ENCODE results near the gene SUPT6H. TPM values are rescaled to one million over a fixed set of nuclear protein-coding genes. Genes with fewer than 3 reads are reported as not detected.
A peak's percentile ranks its signal among the peaks of the same experiment; 100 is the strongest.

The SUPT6H gene
- 106 and 108 TPM in 2 replicates for total RNA-seq

DNA sequence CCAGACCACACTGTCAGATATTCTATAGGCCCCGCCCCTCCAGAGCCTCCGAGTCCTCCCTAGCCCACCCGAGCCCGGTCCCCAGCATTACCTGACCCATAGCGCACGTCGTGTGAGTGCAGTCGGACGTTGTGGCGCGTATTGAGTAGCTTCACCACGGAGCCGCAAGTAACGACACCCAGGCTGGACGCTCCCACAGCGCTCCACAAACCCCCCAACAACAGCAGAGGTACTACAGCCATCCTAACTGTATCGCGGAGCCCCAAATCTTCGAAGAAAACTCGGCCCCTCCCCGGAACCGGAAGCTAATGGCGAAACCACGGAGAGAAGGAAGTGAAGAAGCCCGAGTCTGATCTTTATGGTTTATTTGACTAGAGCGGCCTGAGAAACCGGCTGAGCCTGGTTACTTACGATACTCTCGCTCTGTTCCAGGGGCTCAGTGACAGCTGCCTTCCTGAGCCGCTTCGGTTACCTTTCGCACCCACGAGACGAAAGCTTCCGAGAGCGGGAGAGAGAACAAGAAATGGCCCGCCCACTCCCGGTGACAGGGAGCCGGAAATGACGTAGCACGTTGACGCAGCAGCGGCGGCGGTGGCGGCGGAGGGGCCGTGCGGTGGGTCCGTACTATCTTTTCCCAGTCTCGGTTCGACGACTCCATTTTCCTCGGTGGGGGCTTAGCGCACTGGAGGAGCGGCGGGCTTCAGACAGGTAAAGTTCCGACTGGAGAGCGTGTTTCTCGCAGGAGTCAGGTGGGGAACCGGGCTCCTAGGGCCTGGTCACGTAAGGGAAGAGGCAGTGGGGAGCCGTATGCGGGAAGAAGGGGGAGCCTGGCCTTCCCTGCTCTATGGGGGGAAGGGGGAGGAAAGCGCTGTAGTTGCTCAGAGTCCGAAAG lies at the start of gene SUPT6H, which contains the start of gene SDF2:
Gene SUPT6H (plus strand): TSS at position 571 of the 892 bp plus-strand sequence. CDS start 11,197 bp downstream, outside the sequence.
Gene SDF2 (minus strand): TSS at position 272 of the 892 bp plus-strand sequence. CDS start 30 bp downstream, at position 242.
- intact Hi-C loops (cut with micrococcal nuclease) = loop anchor here (1.0 to 5.0 kb wide), 5 partner anchors 17 to 290 kb away; partner anchors contain the start of genes BLTP2, PHF12, PIGS and PROCA1
- peaks cover 37% of the 10 kb centered on the region for H3K36me3 Mint-ChIP-seq (ENCODE audit: low read depth)

DNA sequence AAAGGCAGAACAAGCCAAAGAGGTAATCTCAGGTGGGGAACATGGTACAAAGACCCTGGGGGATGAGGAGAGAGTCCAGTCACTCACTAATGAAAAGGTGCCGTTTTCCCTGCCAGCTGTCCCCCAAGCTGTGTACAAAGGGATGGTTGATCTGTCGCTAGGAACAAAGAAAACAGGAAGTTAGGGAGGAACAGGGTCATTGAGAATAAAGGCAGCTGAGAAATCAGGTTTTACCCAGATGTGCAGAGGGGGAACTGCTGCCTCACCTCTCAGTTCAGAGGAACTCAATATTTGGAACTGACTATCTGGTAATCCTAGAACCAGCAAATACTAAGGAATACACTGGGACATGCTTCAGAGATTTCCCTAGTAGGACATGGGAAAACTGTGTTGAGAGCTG lies 49.5 kb upstream of the SUPT6H start:
- H3K27ac Mint-ChIP-seq = no peak overlapping the region
- no peak overlapping the region for H3K4me3 Mint-ChIP-seq
- H3K27me3 Mint-ChIP-seq (ENCODE audit: insufficient read depth) = no peaks in the 10 kb centered on the region
- intact Hi-C loops (cut with micrococcal nuclease) = loop anchor here (2.0 to 5.0 kb wide), 2 partner anchors 14 to 65 kb away; partner anchors contain the start of gene SPAG5
- peaks cover 54% of the 10 kb centered on the region for H3K36me3 Mint-ChIP-seq (ENCODE audit: low read depth)
- H3K9me3 Mint-ChIP-seq = no peaks in the 10 kb centered on the region
- DNase-seq (ENCODE audit: low spot score) = no peak
- H3K4me1 Mint-ChIP-seq (ENCODE audit: low read depth) = no peaks in the 10 kb centered on the region

More for the DNA sequence above, at the start of gene SUPT6H, which contains the start of gene SDF2:
- peak; percentile 90 for DNase-seq (ENCODE audit: low spot score)
- no peaks in the 10 kb centered on the region for H3K27me3 Mint-ChIP-seq (ENCODE audit: insufficient read depth)
- peaks cover 53% of the 10 kb centered on the region for H3K4me1 Mint-ChIP-seq (ENCODE audit: low read depth)
- peak within 1 kb of the TSS; percentile 99 for H3K27ac Mint-ChIP-seq
- no peaks in the 10 kb centered on the region for H3K9me3 Mint-ChIP-seq
- H3K4me3 Mint-ChIP-seq = peak within 1 kb of the TSS; percentile 100

DNA sequence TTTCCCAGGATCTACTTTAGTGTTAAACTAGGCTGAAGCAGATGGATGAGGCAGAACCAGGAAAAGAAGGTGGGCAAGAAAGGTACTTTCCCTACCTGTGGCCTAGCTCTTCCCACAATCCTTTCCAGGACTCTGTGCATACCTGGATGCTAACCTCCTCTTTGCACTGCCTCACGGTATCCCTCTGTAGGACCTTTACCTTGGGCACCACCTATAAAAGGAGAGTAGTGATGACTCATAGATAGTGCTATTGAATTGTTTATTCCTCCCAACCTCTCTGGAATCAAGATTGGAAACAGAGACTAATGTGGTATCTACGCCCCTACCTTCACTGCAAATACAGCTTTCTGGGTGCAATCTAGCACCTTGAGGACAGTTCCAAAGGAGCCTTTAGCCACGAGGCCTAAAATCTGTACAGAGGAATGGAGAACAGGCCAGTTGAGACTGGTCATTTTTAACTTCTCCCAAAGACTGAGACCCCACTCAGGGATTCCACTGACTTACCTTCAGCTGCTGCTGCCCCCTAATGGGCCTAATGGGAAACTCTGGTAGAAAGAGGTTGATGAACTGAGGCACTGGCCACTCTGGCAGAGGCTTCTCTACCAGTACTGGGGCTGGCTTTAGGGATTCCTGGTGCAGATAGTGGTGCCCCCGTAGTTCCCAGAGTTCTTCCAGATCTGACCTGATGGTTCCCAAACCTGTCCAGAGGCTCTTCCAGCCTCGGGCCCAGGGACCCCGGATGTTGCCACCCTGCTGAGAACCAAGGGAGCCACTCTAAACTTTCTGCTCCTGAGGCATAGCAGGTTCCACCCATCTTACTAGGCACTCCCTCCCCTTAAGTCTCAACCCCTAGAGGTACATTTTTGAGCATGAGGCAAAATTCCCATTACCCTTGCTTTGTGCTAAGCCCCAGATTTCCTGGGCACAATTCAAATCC lies 48.8 kb upstream of the SUPT6H start:
- Mint-ChIP-seq H3K27ac (no peak overlapping the region), H3K27me3 (ENCODE audit: insufficient read depth) (no peaks in the 10 kb centered on the region), H3K4me3 (no peak overlapping the region), H3K9me3 (no peaks in the 10 kb centered on the region), H3K4me1 (ENCODE audit: low read depth) (no peaks in the 10 kb centered on the region), H3K36me3 (ENCODE audit: low read depth) (peaks cover 55% of the 10 kb centered on the region)
- DNase-seq (ENCODE audit: low spot score) = peak; percentile 4
- intact Hi-C loops (cut with micrococcal nuclease) = loop anchor here (1.0 to 5.0 kb wide), 3 partner anchors 14 to 119 kb away; partner anchors contain the start of gene SPAG5

- no peaks in the 10 kb centered on the region for H3K9me3 Mint-ChIP-seq
- no peak within 1 kb of the TSS for H3K4me3 Mint-ChIP-seq
- DNase-seq (ENCODE audit: low spot score) = no peak
- H3K4me1 Mint-ChIP-seq (ENCODE audit: low read depth) = no peaks in the 10 kb centered on the region
- no peaks in the 10 kb centered on the region for H3K27me3 Mint-ChIP-seq (ENCODE audit: insufficient read depth)
- H3K36me3 Mint-ChIP-seq (ENCODE audit: low read depth) = peaks cover 61% of the 10 kb centered on the region
- intact Hi-C loops (cut with micrococcal nuclease) = loop anchor here (1.0 to 5.0 kb wide), 3 partner anchors 15 to 120 kb away; partner anchors contain the start of gene SPAG5
- no peak within 1 kb of the TSS for H3K27ac Mint-ChIP-seq
Measured at GRCh38 chr17:28613931-28614381, 48.0 kb upstream of the SUPT6H start, which contains the start of gene RSKR. Gene RSKR, minus strand, starts transcription at chr17:28614185. Its CDS starts 24 bp downstream, at chr17:28614161.

DNA sequence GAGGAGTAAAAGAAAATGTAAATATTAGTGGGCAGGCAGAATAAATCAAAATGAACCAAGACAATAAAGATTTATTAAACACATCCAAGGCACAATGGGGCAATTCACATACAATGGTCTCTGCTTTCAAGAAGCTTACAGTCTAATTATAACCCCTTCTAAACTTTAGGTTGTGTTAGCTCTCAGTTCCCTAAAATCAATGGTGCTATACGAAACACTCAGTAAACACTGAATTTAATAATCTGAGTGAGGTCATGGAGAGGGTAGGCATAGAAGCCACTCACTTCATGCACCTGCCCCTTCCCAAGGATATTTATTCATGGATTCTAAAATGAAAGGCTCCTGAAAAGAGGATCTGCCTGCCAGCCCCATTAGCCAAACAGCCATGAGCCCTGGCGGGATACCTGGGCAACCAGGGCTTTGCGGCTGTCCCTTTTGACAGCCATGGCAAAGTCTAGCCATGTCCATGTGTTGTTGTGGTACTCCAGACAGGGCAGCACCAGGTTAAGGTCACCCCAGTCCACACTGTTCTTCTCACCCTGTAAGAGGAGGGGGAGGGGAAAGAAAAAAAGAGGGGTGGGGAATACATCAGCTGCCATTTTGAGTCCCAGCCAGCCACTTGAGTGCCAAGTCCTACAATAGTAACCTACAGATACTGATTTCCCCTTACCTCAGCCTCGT lies 46.6 kb upstream of the SUPT6H start:
- H3K36me3 Mint-ChIP-seq (ENCODE audit: low read depth) = peaks cover 64% of the 10 kb centered on the region
- no peak overlapping the region for H3K4me3 Mint-ChIP-seq
- H3K27me3 Mint-ChIP-seq (ENCODE audit: insufficient read depth) = no peaks in the 10 kb centered on the region
- no peak for DNase-seq (ENCODE audit: low spot score)
- no peaks in the 10 kb centered on the region for H3K4me1 Mint-ChIP-seq (ENCODE audit: low read depth)
- intact Hi-C loops (cut with micrococcal nuclease) = no loop called here
- H3K27ac Mint-ChIP-seq = no peak overlapping the region
- no peaks in the 10 kb centered on the region for H3K9me3 Mint-ChIP-seq

DNA sequence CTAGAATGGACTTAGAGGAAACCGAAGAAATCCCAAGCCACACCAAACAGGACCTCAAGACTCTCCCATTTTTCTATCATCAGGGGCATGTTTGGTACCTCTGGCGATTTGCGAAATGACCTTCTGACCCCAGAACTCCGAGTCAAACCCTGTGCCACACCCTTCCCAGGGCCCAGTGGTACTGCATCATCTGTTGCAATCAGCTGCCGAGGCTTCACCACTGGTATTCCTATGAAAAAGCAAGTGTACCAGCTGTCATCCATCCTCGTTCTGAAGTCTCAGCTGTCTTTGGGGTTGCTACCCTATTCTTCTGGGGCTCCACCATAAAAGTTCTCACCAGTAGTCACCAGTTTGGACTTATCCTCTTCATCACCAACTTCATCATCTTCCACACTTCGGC lies 45.7 kb upstream of the SUPT6H start:
- Mint-ChIP-seq H3K36me3 (ENCODE audit: low read depth) (peaks cover 66% of the 10 kb centered on the region), H3K27ac (no peak overlapping the region), H3K4me1 (ENCODE audit: low read depth) (peaks cover under 1% of the 10 kb centered on the region), H3K4me3 (no peak overlapping the region), H3K9me3 (no peaks in the 10 kb centered on the region), H3K27me3 (ENCODE audit: insufficient read depth) (no peaks in the 10 kb centered on the region)
- intact Hi-C loops (cut with micrococcal nuclease) = no loop called here
- no peak for DNase-seq (ENCODE audit: low spot score)

GRCh38 chr17:28618464-28618863 lies 43.5 kb upstream of the SUPT6H start:
- no peaks in the 10 kb centered on the region for H3K27me3 Mint-ChIP-seq (ENCODE audit: insufficient read depth)
- peaks cover 66% of the 10 kb centered on the region for H3K36me3 Mint-ChIP-seq (ENCODE audit: low read depth)
- peaks cover 10% of the 10 kb centered on the region for H3K4me1 Mint-ChIP-seq (ENCODE audit: low read depth)
- DNase-seq (ENCODE audit: low spot score) = no peak
- no peaks in the 10 kb centered on the region for H3K9me3 Mint-ChIP-seq
- H3K27ac Mint-ChIP-seq = no peak overlapping the region
- intact Hi-C loops (cut with micrococcal nuclease) = no loop called here
- H3K4me3 Mint-ChIP-seq = no peak overlapping the region

DNA sequence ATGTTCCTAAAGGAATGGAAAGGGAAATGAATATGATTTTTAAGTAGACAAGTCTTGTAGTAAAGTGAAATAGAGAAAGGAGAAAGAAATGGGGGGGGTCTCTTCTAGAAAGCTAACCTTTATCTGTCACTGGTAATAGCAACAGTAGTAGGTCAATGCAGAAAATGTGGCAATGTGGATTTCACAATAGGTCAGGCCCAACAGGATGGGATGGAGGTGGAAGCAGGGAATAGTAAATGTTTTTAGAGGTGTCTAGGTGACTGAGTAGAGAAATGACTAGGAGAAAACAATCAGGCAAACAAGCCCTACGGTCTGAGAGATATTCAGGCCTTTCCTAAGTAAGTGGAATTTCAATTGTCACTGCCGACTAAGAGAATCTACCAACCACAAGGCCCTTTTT lies 42.0 kb upstream of the SUPT6H start:
- Mint-ChIP-seq H3K36me3 (ENCODE audit: low read depth) (peaks cover 69% of the 10 kb centered on the region), H3K27me3 (ENCODE audit: insufficient read depth) (no peaks in the 10 kb centered on the region), H3K4me1 (ENCODE audit: low read depth) (peaks cover 10% of the 10 kb centered on the region), H3K4me3 (no peak overlapping the region), H3K27ac (no peak overlapping the region), H3K9me3 (no peaks in the 10 kb centered on the region)
- no peak for DNase-seq (ENCODE audit: low spot score)
- intact Hi-C loops (cut with micrococcal nuclease) = no loop called here

- peaks cover 65% of the 10 kb centered on the region for H3K36me3 Mint-ChIP-seq (ENCODE audit: low read depth)
- intact Hi-C loops (cut with micrococcal nuclease) = no loop called here
- H3K27ac Mint-ChIP-seq = no peak overlapping the region
- H3K4me1 Mint-ChIP-seq (ENCODE audit: low read depth) = peaks cover 19% of the 10 kb centered on the region
- H3K9me3 Mint-ChIP-seq = no peaks in the 10 kb centered on the region
- no peaks in the 10 kb centered on the region for H3K27me3 Mint-ChIP-seq (ENCODE audit: insufficient read depth)
- H3K4me3 Mint-ChIP-seq = no peak overlapping the region
- DNase-seq (ENCODE audit: low spot score) = no peak
Measured at GRCh38 chr17:28622186-28622585, 39.8 kb upstream of the SUPT6H start.

GRCh38 chr17:28623696-28624095 lies 38.3 kb upstream of the SUPT6H start:
- DNase-seq (ENCODE audit: low spot score) = no peak
- peaks cover 24% of the 10 kb centered on the region for H3K4me1 Mint-ChIP-seq (ENCODE audit: low read depth)
- no peak overlapping the region for H3K4me3 Mint-ChIP-seq
- no peaks in the 10 kb centered on the region for H3K9me3 Mint-ChIP-seq
- no peak overlapping the region for H3K27ac Mint-ChIP-seq
- H3K36me3 Mint-ChIP-seq (ENCODE audit: low read depth) = peaks cover 65% of the 10 kb centered on the region
- intact Hi-C loops (cut with micrococcal nuclease) = no loop called here
- H3K27me3 Mint-ChIP-seq (ENCODE audit: insufficient read depth) = no peaks in the 10 kb centered on the region

DNA sequence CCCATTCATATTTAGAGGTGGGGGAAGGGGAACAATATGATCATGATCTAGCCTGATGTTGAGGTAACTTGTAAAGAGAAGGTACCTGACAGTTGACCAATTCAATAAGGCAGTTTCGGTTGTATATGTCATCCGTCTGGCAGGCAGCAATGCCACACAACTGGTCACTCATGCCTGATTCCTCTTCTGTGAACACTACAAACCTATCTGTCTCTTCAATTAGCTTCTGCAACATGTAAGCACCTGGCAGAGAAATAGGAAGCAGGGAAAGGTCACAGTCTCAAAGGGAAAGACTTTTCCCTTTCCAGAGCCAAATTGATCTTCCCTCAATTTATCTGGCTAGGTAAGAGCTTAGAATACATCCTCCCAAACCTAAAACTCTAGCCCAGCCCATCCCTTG lies 37.9 kb upstream of the SUPT6H start:
- H3K27me3 Mint-ChIP-seq (ENCODE audit: insufficient read depth) = no peaks in the 10 kb centered on the region
- no peaks in the 10 kb centered on the region for H3K9me3 Mint-ChIP-seq
- peaks cover 62% of the 10 kb centered on the region for H3K36me3 Mint-ChIP-seq (ENCODE audit: low read depth)
- intact Hi-C loops (cut with micrococcal nuclease) = no loop called here
- no peak overlapping the region for H3K4me3 Mint-ChIP-seq
- peaks cover 24% of the 10 kb centered on the region for H3K4me1 Mint-ChIP-seq (ENCODE audit: low read depth)
- no peak overlapping the region for H3K27ac Mint-ChIP-seq
- DNase-seq (ENCODE audit: low spot score) = no peak

DNA sequence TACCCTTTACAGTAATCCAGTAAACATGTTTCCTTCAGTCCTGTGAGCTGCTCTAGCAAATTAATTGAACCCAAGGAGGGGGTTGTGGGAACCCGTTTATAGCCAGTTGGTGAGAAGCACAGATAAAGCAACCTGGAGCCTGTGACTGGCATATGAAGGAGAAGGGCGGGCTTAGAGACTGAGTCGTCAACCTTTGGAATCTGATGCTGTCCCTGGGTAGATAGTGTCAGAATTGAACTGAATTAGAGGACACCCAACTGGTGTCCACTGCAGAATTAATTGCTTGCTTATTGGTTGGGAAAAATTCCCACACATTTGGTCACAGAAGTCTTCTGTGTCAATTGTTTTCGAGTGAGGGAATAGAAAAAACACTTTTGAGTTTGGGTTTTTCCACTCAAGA lies 35.2 kb upstream of the SUPT6H start:
- Mint-ChIP-seq H3K27me3 (ENCODE audit: insufficient read depth) (no peaks in the 10 kb centered on the region), H3K4me1 (ENCODE audit: low read depth) (peaks cover 18% of the 10 kb centered on the region), H3K4me3 (no peak overlapping the region), H3K9me3 (no peaks in the 10 kb centered on the region), H3K27ac (no peak overlapping the region), H3K36me3 (ENCODE audit: low read depth) (peaks cover 56% of the 10 kb centered on the region)
- intact Hi-C loops (cut with micrococcal nuclease) = no loop called here
- DNase-seq (ENCODE audit: low spot score) = no peak
